A549 (cell line): ENCODE results near the gene ADCY2. TPM values are rescaled to one million over a fixed set of nuclear protein-coding genes. Genes with fewer than 3 reads are reported as not detected.

Source experiments
- ATAC-seq, 2 experiments: fragments of 200-7000 bp in 1 of 2; fragments of >200 bp in 1 of 2; cut with Nextera tagmentation in 1 of 2; cut with Tn5 transposase in 1 of 2; 3 replicates each; pipeline versions ENCODE4 v1.8.0 to v1.9.1; 2018 to 2020; ENCODE audit warnings: mild to moderate bottlenecking in 1 of 2, moderate library complexity in 1 of 2
- CTCF ChIA-PET: fragments of 300-600 bp; sonication (Branson Sonifier 250); formaldehyde crosslinking; extraction: SDS; loops from one replicate; lab custom pipeline; 2021; ENCODE audit warnings: antibody characterized with exemption, inconsistent platforms; lab: Yijun Ruan, JAX
- POLR2A ChIA-PET: fragments of 350-600 bp; formaldehyde crosslinking; extraction: SDS; loops from one replicate; lab custom pipeline; 2021; ENCODE audit warnings: antibody characterized with exemption, inconsistent platforms; lab: Yijun Ruan, JAX
- DNase-seq, 2 experiments: peaks; one replicate each; pipeline versions ENCODE4 v3.0.0 to v3.0.0-alpha.2; 2011 to 2016; ENCODE audit warnings: low read depth in 1 of 2, low spot score in 1 of 2
- FAIRE-seq: peaks from 2 replicates; lab custom pipeline; 2011; peaks lifted over from hg19 to GRCh38; lab: Jason Lieb, UNC
- H3K27ac ChIP-seq, 2 experiments: fragments of >200 bp; sonication (Bioruptor Twin); formaldehyde crosslinking; 3 replicates each; pipeline ENCODE4 v1.5.1; 2016 to 2017
- H3K4me1 ChIP-seq: fragments of >200 bp; sonication (Bioruptor Twin); formaldehyde crosslinking; 3 replicates; pipeline ENCODE4 v1.6.1; 2016
- H3K4me2 ChIP-seq: fragments of >200 bp; sonication (Bioruptor Twin); formaldehyde crosslinking; 3 replicates; pipeline ENCODE4 v1.6.1; 2016
- H3K4me3 ChIP-seq: fragments of >200 bp; sonication (Bioruptor Twin); formaldehyde crosslinking; 3 replicates; pipeline ENCODE4 v1.5.1; 2016
- H3K9me3 ChIP-seq: fragments of >200 bp; sonication (Bioruptor Twin); formaldehyde crosslinking; 3 replicates; pipeline ENCODE4 v1.6.1; 2016
- CEBPB ChIP-seq, 2 experiments: fragments of >200 bp in 1 of 2; sonication (Bioruptor Twin) in 1 of 2; formaldehyde crosslinking in 1 of 2; IDR thresholded peaks; 2 replicates each; pipeline ENCODE4 v1.6.1; 2012 to 2016
- E2F6 ChIP-seq: IDR thresholded peaks from 2 replicates; pipeline ENCODE4 v1.6.1; 2012; ENCODE audit warnings: low read depth, borderline replicate concordance
- EHF ChIP-seq: fragments of 250-450 bp; sonication (Bioruptor Pico); IDR thresholded peaks from 2 replicates; pipeline ENCODE4 v1.5.0; 2020; ENCODE audit warnings: mild to moderate bottlenecking
- GATA3 ChIP-seq: IDR thresholded peaks from 2 replicates; pipeline ENCODE4 v1.6.1; 2012; ENCODE audit warnings: borderline replicate concordance
- HOXA7 ChIP-seq: fragments of 250-450 bp; sonication (Bioruptor Pico); IDR thresholded peaks from 2 replicates; pipeline ENCODE4 v1.5.0; 2020; ENCODE audit warnings: mild to moderate bottlenecking, moderate library complexity
- MAZ ChIP-seq: fragments of 150-350 bp; IDR thresholded peaks from 2 replicates; pipeline ENCODE4 v1.6.1; 2014; ENCODE audit warnings: antibody characterized with exemption, low read depth, low read length, borderline replicate concordance
- NPAS2 ChIP-seq: fragments of 250-450 bp; sonication (Bioruptor Pico); IDR thresholded peaks from 2 replicates; pipeline ENCODE4 v1.8.0; 2022; ENCODE audit warnings: mild to moderate bottlenecking, moderate library complexity, borderline replicate concordance
- POLR2A ChIP-seq: IDR thresholded peaks from 2 replicates; pipeline ENCODE4 v1.6.1; 2012; ENCODE audit warnings: mild to moderate bottlenecking, low read length
- POLR2AphosphoS2 ChIP-seq: conservative IDR thresholded peaks from 2 replicates; pipeline ENCODE4 v1.6.1; 2012; ENCODE audit warnings: low read length, improper control_type of control experiment, inconsistent platforms
- RARB ChIP-seq: fragments of 250-450 bp; sonication (Bioruptor Pico); IDR thresholded peaks from 2 replicates; pipeline ENCODE4 v1.8.0; 2021; ENCODE audit warnings: mild to moderate bottlenecking, moderate library complexity
- RCOR1 ChIP-seq: fragments of 150-350 bp; IDR thresholded peaks from 2 replicates; pipeline ENCODE4 v1.6.1; 2014; ENCODE audit warnings: antibody characterized with exemption, low read length, low read depth
- SMC3 ChIP-seq: fragments of >200 bp; sonication (Bioruptor Twin); formaldehyde crosslinking; IDR thresholded peaks from 3 replicates; pipeline ENCODE4 v1.6.1; 2018; ENCODE audit warnings: inconsistent platforms
- TP53 ChIP-seq: fragments of 250-450 bp; sonication (Bioruptor Pico); IDR thresholded peaks from 2 replicates; pipeline ENCODE4 v1.5.0; 2021; ENCODE audit warnings: mild to moderate bottlenecking, moderate library complexity
- USF2 ChIP-seq: fragments of 450-650 bp; IDR thresholded peaks from 2 replicates; pipeline ENCODE4 v1.6.1; 2014; ENCODE audit warnings: antibody characterized with exemption
- ZC3H11A ChIP-seq: fragments of 450-650 bp; IDR thresholded peaks from 2 replicates; pipeline ENCODE4 v1.6.1; 2014; ENCODE audit warnings: antibody characterized with exemption, mild to moderate bottlenecking
- WGBS: methylation state at CpG from one replicate; pipeline ENCODE4 v1.1.6; 2017; ENCODE audit errors: missing lambda C conversion rate; 5-methylcytosine and 5-hydroxymethylcytosine counted together
- polyA plus RNA-seq, 4 experiments: library from polyadenylated mRNA; depleted of rRNA in 3 of 4; stranded (reverse); fragments of >200 nt; fragmentation: RNase III in 1 of 4; extraction: RNeasy Plus Mini Kit Qiagen cat#74134 plus additional on column Dnase treatment in 1 of 4; gene quantifications; 2 replicates in 3 of 4; 3 replicates in 1 of 4; pipeline ENCODE4 v1.2.3, GENCODE V29; 2011 to 2017
- TF ChIP-seq, protein P1 (sequence below): fragments of >200 bp; sonication (Bioruptor Twin); formaldehyde crosslinking; IDR thresholded peaks from 3 replicates; pipeline ENCODE4 v1.5.1; 2016
- TF ChIP-seq, protein P2 (sequence below): fragments of 250-450 bp; sonication (Bioruptor Pico); IDR thresholded peaks from 2 replicates; pipeline ENCODE4 v1.5.0; 2021; ENCODE audit warnings: mild to moderate bottlenecking, moderate library complexity, borderline replicate concordance
- TF ChIP-seq, protein P3 (sequence below): fragments of 200-600 bp; sonication (generic); IDR thresholded peaks from 2 replicates; pipeline ENCODE4 v1.6.1; 2016; ENCODE audit warnings: antibody characterized with exemption, mild to moderate bottlenecking, moderate library complexity
- TF ChIP-seq, protein P4 (sequence below): IDR thresholded peaks from 2 replicates; pipeline ENCODE4 v1.6.1; 2012
- TF ChIP-seq, protein P5 (sequence below): fragments of 150-350 bp; IDR thresholded peaks from 2 replicates; pipeline ENCODE4 v1.6.1; 2014; ENCODE audit warnings: low read depth, mild to moderate bottlenecking, low read length
- TF ChIP-seq, protein P6 (sequence below): fragments of >200 bp; sonication (Bioruptor Twin); formaldehyde crosslinking; IDR thresholded peaks from 3 replicates; pipeline ENCODE4 v1.6.1; 2016

The ADCY2 gene
- polyA plus RNA-seq, 2 of the 4 experiments (the other 2 are of a cell fraction): not detected

DNA sequence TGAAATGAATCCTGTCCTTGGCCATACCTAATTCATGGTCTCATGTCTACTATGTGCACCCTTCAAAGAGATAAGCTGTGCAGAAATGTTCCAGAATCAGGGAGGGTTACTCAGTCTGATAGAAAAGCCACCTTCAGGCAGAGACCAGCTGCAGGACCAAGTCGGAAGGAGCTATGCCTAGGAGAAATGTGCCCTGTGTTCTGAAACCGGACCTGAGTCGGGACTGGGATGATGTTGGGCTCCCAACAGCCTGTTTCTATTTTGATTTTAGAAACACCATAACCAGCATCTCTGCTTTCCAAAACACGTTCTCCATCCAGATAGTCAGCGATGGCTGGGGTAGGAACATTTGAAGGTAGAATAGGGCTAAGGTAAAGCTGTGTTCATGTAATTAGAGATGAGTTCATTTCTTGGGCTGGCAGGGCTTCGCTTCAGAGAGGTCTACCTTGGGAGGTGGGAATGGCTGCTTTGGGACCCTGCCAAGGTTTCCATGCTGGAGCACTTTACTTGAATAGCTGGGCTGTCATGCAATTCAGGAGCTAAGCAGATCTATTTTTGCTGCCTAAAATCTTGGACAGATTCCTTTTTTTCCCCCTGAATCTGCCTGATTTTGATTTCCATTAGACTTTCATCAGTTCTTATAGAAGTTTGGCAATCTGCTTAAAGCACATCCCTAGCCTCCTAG lies 2.8 kb downstream of the ADCY2 start (continued):
- TF ChIP-seq, protein P1, sequence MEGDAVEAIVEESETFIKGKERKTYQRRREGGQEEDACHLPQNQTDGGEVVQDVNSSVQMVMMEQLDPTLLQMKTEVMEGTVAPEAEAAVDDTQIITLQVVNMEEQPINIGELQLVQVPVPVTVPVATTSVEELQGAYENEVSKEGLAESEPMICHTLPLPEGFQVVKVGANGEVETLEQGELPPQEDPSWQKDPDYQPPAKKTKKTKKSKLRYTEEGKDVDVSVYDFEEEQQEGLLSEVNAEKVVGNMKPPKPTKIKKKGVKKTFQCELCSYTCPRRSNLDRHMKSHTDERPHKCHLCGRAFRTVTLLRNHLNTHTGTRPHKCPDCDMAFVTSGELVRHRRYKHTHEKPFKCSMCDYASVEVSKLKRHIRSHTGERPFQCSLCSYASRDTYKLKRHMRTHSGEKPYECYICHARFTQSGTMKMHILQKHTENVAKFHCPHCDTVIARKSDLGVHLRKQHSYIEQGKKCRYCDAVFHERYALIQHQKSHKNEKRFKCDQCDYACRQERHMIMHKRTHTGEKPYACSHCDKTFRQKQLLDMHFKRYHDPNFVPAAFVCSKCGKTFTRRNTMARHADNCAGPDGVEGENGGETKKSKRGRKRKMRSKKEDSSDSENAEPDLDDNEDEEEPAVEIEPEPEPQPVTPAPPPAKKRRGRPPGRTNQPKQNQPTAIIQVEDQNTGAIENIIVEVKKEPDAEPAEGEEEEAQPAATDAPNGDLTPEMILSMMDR: no peak
- TF ChIP-seq, protein P2, sequence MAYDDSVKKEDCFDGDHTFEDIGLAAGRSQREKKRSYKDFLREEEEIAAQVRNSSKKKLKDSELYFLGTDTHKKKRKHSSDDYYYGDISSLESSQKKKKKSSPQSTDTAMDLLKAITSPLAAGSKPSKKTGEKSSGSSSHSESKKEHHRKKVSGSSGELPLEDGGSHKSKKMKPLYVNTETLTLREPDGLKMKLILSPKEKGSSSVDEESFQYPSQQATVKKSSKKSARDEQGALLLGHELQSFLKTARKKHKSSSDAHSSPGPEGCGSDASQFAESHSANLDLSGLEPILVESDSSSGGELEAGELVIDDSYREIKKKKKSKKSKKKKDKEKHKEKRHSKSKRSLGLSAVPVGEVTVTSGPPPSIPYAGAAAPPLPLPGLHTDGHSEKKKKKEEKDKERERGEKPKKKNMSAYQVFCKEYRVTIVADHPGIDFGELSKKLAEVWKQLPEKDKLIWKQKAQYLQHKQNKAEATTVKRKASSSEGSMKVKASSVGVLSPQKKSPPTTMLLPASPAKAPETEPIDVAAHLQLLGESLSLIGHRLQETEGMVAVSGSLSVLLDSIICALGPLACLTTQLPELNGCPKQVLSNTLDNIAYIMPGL (CRISPR knock-in tag): no peak
- TF ChIP-seq MAZ (no peak), NPAS2 (no peak)

DNA sequence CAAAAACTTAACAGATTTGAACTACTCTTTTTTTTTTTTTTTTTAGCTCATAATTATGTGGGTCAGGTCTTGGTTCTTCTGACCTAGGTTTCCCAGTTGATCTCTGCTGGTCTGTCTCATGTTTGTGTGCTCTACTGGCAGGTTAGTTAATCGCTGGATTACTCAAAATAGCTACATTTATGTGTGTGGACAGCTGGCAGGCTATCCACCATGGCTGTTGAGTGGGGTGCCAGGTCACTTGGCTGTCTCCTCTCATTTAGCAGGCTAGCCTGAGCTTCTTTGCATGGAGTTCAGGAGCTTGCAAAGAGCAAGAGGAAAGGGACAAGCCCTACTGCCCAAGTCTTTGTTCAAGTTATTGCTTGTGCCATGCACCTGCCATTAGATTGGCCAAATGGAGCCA lies 9.3 kb downstream of the ADCY2 start:
- ATAC-seq (no peak), FAIRE-seq (no peak), DNase-seq (no peak)
- ChIA-PET CTCF (interaction anchor here (0.7 kb wide), 1 partner anchor 210 kb away, joined by 3 read pairs; no protein-coding TSS in a partner anchor), POLR2A (no interaction called here)
- Histone ChIP-seq H3K9me3 (no peaks in the 10 kb centered on the region), H3K4me1 (no peaks in the 10 kb centered on the region), H3K27ac (no peak overlapping the region), H3K4me3 (no peak overlapping the region), H3K4me2 (no peak overlapping the region)
- 12% methylated on average over 1 of the region's 1 CpG for WGBS
- TF ChIP-seq, protein P3, sequence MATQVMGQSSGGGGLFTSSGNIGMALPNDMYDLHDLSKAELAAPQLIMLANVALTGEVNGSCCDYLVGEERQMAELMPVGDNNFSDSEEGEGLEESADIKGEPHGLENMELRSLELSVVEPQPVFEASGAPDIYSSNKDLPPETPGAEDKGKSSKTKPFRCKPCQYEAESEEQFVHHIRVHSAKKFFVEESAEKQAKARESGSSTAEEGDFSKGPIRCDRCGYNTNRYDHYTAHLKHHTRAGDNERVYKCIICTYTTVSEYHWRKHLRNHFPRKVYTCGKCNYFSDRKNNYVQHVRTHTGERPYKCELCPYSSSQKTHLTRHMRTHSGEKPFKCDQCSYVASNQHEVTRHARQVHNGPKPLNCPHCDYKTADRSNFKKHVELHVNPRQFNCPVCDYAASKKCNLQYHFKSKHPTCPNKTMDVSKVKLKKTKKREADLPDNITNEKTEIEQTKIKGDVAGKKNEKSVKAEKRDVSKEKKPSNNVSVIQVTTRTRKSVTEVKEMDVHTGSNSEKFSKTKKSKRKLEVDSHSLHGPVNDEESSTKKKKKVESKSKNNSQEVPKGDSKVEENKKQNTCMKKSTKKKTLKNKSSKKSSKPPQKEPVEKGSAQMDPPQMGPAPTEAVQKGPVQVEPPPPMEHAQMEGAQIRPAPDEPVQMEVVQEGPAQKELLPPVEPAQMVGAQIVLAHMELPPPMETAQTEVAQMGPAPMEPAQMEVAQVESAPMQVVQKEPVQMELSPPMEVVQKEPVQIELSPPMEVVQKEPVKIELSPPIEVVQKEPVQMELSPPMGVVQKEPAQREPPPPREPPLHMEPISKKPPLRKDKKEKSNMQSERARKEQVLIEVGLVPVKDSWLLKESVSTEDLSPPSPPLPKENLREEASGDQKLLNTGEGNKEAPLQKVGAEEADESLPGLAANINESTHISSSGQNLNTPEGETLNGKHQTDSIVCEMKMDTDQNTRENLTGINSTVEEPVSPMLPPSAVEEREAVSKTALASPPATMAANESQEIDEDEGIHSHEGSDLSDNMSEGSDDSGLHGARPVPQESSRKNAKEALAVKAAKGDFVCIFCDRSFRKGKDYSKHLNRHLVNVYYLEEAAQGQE: no peak
- TF ChIP-seq TP53 (CRISPR knock-in tag) (no peak), RCOR1 (no peak), ZC3H11A (no peak), EHF (CRISPR knock-in tag) (no peak), POLR2A (no peak), USF2 (no peak), GATA3 (no peak), CEBPB (IDR thresholded peaks at IDR 0.05) (no peak), E2F6 (no peak), HOXA7 (no peak), POLR2AphosphoS2 (no peak), RARB (no peak), SMC3 (no peak)
- TF ChIP-seq, protein P4, sequence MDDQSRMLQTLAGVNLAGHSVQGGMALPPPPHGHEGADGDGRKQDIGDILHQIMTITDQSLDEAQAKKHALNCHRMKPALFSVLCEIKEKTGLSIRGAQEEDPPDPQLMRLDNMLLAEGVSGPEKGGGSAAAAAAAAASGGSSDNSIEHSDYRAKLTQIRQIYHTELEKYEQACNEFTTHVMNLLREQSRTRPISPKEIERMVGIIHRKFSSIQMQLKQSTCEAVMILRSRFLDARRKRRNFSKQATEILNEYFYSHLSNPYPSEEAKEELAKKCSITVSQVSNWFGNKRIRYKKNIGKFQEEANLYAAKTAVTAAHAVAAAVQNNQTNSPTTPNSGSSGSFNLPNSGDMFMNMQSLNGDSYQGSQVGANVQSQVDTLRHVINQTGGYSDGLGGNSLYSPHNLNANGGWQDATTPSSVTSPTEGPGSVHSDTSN: no peak
- TF ChIP-seq, protein P5, sequence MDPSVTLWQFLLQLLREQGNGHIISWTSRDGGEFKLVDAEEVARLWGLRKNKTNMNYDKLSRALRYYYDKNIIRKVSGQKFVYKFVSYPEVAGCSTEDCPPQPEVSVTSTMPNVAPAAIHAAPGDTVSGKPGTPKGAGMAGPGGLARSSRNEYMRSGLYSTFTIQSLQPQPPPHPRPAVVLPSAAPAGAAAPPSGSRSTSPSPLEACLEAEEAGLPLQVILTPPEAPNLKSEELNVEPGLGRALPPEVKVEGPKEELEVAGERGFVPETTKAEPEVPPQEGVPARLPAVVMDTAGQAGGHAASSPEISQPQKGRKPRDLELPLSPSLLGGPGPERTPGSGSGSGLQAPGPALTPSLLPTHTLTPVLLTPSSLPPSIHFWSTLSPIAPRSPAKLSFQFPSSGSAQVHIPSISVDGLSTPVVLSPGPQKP: no peak
- TF ChIP-seq, protein P2 (CRISPR knock-in tag): no peak
- TF ChIP-seq, protein P6, sequence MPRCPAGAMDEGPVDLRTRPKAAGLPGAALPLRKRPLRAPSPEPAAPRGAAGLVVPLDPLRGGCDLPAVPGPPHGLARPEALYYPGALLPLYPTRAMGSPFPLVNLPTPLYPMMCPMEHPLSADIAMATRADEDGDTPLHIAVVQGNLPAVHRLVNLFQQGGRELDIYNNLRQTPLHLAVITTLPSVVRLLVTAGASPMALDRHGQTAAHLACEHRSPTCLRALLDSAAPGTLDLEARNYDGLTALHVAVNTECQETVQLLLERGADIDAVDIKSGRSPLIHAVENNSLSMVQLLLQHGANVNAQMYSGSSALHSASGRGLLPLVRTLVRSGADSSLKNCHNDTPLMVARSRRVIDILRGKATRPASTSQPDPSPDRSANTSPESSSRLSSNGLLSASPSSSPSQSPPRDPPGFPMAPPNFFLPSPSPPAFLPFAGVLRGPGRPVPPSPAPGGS: no peak
